ENCODE data around the gene C8G.

The C8G gene

DNA sequence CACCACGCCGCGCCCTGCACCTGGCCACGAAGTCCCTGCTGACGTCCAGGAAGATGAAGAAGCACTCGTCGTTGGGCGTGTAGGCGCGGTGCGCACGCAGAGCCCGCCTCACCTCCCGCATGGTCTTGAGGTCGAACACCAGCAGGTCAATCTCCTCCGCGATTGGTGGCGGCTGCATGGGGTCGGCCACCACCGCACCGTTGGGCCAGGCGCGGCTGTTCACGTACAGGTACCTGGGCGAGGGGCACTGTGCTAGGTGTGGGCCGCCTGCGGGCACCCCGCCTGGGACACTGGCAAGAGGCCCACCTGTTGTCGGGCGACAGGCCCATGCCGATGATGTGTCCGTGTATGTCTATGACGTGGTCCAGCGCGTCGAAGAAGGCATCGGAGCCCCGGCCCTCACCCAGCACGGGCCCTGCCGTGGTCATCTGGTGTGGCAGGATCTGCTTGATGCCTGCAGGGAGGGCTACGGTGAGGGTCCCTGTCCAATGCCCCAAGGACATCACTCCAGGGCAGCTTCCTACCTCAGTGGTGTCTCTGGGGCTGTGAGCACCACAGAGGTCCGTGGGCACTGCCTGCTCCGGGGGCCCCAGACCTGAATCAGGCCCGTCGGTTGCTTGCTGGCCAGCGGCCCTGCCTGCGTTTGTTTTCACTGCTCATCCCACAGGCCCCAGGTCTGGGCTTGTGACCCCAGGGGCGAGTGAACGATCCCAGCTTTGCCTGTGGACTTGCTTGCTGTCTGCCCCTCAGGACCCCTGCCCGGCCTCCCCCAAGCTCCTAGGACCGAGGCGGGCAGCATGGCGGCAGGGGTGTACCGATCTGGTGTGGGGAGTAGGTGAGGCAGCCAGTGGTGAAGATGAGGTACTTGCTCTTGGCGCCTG lies 3.6 kb upstream of the C8G start:
- DNase-seq (ENCODE audit: low read depth, low spot score): no peak

DNA sequence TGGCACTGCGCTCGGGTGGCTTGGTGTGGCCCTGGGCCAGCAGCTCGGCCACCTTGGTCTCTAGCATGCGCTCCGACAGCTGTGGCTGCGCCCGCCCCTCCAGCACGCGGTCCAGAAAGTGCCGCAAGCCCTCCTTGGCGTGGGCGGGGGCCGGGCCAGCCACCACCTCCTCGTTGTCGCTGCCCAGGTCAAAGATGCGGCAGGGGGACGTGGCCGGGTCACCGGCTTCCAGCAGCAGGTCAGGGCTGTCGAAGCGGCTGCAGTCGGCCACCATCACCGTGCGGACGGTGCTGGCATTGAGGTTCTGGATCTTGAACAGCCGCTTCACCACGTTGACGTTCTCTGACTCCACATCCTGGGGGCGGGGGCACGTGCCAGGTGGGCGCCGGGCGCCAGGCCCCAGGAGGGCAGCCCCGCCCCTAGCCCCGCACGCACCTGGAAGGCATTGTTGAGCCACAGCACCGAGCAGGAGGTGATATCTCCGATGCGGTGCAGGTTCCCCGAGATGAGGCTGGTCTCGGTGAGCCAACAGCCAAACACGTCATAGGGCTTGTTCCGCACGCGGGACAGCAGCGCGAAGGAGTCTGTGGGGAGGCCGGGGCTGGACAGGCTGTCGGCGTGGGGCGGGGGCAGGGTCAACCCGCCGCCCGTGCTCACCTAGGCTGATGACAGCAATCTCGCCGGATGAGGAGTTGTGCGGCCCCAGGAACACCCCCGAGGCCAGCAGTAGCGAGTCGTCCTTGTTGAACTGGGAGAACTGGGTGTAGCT lies 2.7 kb upstream of the C8G start:
- no peak for DNase-seq (ENCODE audit: low read depth, low spot score)

DNA sequence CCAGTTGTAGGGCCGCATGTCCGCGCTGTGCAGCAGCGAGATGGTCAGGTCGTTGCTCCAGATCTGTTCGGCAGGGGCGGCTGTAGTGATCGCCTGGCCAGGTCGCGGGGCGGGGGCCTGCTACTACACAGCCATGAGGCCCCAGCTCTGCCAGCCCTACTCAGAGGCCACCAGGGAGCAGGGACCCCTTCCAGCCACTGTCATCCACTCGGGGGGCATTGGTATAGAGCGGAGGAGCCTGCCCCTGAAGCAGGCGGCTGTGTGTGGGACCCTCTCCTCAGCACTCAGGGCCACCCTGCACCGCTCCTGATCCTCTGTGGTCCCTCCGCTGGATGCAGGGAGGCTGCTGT lies 2.2 kb upstream of the C8G start:
- no peak for DNase-seq (ENCODE audit: low read depth, low spot score)

DNA sequence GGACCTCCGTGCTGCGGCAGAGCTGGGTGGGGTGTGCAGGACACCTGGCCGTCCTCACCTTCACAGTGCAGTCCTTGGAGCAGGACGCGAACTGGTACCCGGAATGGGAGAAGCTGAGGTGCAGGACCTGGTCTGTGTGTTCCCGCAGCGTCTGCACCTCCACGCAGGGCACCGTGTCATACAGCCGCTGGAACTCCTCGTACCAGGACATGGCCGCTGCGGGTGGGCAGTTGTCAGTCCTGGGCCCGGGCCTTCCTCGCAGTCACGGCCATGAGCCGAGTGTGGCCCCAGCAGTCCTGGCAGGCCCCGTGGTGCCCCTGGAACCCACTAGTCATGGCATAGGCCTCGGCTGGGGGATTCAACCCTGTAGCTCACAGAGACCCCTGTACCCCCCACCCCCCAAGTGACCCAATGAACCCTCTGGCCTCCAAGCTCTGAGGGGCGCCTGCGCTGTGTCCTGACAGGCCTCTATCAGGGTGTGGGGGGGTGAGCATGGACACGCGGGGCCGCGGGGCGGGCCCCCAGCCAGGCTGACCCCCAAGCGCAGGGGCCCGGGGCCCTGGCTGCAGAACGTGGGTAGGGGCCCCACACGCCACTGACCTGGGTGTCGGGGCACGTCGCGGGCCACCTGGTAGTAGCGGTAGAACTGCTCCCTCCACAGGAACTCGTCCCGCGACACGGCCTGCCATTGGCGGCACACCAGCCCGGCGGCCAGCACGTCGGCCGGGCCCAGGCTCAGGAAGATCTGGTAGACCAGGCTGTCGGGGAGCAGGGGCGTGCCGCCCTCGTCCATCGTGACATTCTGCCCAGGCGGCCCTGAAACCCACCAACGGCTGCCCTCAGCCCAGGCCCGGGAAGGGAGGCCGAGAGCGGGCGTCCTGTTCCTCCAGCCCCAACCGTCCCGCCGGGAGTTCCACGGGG lies 1.5 kb upstream of the C8G start:
- no peak for DNase-seq (ENCODE audit: low read depth, low spot score)

DNA sequence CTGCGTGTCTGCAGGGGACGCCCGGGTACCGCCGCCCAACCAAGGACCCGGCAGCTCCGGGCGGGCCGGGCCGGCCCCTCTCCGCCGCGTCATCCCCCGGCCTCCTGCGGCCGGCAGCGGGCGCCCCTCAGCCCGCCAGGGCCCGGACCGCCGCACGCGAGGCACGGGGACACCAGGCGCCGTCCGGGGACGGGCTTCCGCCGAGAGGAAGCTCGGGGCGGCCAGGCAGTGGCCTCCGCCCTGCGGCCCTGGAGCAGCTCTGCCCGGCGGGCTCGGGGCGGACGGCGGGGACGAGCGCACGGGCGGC lies 878 bp upstream of the C8G start:
- no peak for DNase-seq (ENCODE audit: low read depth, low spot score)

DNA sequence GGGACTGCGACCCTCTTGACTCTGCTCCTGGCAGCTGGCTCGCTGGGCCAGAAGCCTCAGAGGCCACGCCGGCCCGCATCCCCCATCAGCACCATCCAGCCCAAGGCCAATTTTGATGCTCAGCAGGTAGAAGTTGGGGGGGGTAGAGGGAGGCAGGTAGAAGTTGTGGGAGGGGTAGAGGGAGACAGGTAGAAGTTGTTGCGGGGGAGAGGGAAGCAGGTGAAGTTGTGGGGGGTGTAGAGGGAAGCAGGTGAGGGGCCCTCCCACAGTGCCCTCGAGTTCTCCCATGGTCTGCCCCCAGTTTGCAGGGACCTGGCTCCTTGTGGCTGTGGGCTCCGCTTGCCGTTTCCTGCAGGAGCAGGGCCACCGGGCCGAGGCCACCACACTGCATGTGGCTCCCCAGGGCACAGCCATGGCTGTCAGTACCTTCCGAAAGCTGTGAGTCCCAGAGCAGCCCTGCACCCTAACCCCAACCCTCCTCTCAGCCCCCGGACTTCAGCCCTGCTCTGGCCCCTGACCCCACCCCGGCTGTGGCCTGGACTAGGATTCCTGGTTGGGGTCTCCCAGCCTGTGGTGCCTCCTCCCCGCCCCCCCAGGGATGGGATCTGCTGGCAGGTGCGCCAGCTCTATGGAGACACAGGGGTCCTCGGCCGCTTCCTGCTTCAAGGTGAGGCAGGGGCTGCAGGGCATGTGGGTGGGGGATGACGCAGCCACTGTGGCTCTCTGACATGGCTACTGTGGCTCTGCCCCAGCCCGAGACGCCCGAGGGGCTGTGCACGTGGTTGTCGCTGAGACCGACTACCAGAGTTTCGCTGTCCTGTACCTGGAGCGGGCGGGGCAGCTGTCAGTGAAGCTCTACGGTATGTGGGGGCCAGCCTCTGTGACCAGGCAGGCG lies 537 bp downstream of the C8G start:
- DNase-seq (ENCODE audit: low read depth, low spot score): no peak

DNA sequence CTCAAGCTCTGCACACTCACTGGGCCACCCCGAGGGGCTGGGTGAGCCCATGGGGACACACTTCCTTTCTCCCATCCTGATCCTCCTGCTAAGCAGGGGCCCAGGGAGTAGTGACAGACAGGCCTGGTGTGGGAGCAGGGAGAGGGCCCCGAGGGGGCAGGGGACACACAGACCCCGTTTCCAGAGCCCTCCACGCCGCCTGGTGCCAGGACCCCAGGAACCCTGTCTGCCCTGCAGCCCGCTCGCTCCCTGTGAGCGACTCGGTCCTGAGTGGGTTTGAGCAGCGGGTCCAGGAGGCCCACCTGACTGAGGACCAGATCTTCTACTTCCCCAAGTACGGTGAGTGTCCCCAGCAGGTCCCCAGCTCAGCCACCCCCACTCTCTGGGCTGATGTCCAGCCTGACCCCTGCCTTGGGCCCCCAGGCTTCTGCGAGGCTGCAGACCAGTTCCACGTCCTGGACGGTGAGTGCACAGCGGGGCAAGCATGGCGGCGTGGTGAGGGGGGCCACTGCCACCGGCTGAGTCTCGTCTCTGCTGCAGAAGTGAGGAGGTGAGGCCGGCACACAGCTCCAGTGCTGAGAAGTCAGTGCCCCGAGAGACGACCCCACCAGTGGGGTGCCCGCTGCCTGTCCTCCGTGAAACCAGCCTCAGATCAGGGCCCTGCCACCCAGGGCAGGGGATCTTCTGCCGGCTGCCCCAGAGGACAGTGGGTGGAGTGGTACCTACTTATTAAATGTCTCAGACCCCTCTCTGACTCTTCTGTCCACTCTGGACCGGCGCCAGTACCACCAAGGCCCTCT lies 1.4 kb downstream of the C8G start:
- no peak for DNase-seq (ENCODE audit: low read depth, low spot score)

DNA sequence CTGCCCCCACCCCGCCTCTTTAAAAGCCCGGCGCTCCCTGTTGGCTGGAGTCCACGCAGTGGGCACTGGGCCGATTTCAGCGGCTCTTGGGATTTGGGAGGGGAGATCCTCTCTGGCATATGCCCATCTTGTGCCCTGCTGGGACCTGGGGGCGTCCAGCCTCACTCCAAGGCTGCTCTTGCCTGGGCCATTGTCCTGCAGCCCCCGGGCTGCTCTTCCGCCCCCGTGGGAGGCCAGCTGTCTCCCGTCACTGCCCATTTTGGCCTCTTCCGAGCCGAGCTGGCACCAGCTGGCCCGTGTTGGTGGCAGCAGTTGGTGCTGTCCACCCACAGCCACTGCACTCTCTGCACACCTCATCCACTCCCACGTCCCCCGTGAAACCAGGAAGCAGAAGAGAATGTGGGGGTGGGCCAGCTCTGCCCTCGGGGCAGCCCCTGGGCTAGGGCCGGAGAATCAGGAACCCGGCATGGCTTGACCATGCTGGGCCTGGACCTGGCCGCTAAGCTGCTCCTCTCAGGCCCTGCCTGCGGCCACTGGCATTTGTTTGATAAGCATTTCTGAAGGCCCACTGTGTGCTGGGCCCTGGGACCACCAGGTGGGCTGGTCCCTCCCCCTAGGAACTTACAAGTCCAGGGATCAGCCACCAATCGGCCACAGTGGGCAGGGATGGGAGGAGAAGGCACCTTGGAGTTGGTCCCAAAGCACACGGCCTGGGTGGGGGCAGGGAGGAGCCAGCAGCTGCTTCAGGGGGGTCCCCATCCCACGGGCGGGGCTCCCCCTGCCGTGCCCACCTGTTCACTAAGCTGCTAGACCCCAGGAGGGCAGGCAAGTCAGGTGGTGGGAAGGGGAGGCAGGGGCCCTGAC lies 2.2 kb downstream of the C8G start:
- DNase-seq (ENCODE audit: low read depth, low spot score): no peak

DNA sequence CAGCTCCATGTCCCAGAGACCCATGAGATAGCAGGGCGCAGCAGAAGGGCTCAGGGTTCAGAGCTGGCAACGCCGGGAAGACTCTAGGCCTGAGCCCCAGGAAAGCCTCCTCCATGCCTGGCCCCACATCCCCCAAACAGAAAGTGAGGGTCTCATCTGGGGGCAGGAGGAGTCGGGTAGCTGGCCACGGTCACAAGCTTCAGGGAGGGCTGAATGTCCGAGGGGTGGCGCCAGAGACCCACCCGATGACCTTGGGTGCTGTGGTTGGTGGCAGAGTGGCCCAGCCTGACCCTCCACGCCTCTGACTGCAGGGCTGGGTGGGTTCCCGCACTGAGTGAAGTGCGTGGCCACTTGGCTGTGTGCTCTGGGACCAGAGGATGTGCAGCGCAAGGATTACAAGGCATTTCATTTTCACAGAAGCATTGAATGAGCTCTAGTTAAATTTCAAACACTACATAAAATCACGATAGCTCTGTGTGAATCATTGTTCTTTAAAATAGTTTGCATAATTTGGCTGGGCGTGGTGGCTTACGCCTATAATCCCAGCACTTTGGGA lies 3.0 kb downstream of the C8G start:
- no peak for DNase-seq (ENCODE audit: low read depth, low spot score)

DNA sequence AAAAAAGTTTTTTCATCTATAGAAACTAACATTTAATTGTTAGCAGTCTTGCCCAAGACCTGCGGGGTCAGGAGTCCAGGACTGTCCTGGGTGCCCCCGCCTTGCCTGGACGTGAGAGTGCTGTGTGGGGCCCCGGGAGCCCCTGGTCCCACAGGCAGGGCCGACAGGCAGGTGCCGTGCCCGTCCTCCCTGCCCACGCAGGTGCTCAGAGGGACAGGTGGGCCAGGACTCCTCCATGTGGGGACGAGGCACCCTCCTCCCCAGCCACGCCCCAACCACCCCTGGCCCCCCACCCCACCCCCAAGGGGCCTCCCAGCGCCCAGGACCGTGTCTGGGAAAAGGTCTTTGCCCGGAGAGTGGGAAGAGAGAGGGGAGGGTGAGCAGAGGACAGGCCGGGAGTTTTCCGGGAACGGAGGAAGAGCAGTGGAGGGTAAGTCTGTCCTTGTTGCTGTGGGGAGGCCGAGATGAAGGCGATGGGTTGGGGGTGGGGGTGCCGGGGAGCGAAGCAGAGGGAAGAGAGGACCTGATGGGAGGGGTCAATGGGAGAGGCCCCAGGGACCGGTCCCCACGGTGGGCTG lies 4.3 kb downstream of the C8G start:
- no peak for DNase-seq (ENCODE audit: low read depth, low spot score)

DNA sequence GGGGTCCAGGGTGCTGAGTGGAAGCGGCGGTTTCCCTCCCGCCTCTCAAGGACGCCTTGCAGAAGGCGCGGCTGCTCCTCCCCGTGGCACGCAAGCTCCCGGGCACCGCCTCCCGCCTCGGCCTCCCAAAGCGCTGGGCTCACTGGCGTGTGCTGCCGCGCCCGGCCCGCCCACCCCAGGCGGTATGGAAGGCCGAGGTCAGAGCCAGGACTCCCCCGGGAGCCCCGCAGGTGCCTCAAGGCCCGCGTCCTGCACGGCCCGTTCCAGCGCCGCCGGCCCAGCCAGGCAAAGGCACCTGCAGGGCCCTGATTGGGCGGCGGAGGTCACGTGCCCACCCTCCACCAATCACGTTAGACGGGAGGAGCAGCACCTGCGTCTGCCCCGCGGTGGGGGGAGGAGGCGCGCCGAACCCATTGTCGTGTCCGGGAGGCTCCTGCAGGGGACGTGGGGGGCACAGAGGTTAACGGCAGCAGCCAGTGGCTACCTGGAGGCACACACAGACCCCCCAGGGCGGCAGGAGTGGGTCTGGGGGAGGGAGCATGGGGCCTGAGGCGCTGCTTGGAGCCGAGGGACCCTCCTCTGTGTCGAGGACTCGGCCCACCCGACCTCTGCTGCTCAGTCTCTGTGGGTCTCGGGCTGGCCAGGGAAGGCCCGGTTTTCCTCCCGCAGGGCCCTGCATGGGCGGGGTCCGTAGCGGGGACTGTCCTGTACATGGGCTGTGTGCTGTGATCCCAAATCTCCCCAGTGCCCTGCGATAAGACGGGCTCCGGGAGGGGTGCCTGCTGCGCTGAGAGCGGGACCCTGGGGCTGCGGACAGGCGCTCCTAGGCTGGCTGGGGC lies 5.0 kb downstream of the C8G start:
- DNase-seq (ENCODE audit: low read depth, low spot score): peak; percentile 93

DNA sequence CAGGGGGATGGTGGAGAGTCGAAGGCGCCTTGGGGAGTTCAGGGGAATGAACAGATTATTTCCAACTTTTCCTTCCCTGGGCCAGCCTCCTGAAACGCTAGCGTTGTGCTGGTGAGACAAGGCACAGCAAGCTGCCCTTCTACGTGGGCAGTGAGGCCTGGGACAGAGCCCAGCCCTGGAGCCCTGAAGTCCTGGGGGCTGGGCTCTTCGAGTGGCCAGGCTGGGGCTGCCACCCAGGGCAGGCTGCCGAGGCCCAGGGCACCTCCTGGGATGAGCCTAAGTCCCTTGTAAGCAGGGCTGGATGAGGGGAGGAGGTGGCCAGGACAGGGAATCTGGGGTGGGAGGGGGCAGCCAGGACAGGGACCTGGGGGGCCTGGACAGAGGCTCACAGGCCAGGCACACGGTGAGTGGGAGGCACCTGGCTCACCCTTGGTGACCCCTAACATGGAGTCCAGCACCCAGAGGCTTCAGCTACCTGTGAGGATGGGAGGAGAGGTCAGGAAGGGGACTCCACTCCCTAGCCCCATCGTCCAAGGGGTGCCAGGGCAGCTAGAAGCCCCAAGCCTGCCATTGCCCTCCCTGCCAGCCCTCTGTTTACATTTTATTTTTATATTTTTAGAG lies 5.7 kb downstream of the C8G start:
- DNase-seq (ENCODE audit: low read depth, low spot score): no peak

DNA sequence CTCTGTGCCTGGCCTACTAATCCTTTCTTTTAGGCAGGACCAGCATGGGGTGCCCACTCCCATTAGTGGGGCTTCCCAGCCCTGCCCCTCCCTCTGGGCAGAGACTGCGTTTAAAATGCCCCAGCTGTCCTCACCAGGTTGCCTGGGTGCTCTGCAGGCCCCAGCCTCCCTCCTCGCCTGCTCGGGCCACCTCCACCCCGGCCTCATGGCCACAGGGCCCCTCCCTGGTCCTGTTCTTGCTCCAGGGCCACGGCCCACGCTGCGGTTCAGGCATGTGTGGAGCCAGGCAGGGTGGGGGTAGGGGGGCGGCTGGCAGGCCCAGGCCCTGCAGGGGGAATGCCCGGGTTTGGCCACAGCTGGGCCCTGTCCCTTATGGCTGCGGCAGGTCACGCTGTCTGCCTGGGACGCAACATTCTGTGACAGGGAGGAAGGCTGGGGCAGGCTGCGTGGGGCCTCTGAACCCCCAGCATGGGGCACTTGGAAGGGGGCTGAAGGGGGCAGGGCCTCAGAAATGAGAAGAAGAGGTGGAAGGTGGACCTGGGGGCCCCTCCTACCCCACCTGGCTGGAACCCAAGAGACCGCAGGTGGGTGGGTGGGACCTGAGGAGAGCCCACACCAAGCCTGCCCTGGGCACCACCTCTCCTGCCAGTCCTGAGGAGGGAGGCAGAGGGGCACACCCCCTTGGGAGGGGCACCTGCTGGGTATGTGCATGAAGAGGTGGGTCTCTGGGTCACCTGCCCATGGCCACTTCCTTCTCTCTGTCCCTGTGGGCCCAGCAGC lies 6.7 kb downstream of the C8G start, which contains the start of gene LCN12:
Gene LCN12, plus strand, starts transcription at position 733 of the 780 bp plus-strand sequence. CDS start 55 bp downstream, outside the sequence.
- DNase-seq (ENCODE audit: low read depth, low spot score): no peak

DNA sequence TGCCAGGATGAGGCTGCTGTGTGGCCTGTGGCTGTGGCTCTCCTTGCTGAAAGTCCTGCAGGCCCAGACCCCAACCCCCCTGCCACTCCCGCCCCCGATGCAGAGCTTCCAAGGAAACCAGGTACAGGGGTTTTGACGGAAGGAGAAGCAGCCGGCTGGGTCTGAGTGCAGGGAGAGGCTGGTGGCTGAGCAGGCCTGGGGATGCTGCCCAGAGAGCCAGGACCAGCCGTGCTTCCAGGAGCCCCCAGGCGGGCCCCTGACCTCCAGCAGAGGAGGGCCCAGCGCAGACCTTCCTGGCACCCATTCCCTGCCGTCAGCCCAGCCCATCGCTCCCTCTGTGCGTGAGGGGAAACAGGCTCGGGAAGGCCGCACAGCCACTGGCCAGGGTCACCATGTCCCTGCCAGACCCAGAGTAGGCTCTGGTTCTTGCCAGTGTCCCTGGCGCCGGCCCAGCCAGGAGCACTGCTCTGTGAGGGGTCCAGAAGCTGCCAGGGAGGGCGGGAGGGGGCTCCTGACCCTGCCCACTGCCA lies 7.3 kb downstream of the C8G start:
- no peak for DNase-seq (ENCODE audit: low read depth, low spot score)

DNA sequence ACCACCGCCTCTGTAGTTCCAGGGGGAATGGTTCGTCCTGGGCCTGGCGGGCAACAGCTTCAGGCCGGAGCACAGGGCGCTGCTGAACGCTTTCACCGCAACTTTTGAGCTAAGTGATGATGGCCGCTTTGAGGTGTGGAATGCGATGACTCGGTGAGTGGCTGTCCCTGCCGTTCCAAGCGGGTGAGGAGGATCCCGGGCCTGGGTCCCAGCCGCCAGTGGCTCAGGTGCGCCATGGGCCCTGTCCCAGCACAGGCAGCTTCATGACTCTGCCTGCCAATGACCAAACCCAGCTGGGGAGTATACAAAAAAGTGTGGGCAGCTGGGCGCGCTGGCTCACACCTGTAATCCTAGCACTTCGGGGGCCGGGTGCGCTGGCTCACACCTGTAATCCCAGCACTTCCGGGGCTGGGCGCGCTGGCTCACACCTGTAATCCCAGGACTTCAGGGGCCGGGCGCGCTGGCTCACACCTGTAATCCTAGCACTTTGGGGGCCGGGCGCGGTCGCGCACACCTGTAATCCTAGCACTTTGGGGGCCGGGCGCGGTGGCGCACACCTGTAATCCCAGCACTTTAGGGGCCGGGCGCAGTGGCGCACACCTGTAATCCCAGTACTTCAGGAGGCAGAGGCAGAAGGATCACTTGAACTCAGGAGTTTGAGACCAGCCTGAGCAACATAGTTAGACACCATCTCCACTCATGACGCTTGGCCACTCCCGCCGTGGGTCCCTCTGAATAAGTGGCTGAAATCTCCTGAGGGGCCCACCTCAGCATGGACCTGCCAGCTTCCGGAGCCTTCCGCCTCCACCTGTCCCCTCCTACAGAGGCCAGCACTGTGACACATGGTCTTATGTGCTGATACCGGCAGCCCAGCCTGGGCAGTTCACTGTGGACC lies 8.1 kb downstream of the C8G start:
- DNase-seq (ENCODE audit: low read depth, low spot score): no peak
